ENCODE measurements around the gene UCK2.

Gene UCK2

GRCh38 chr1:165842023-165842670 lies 14.7 kb downstream of the UCK2 start:
- peak overlapping the region; percentile 7 for H3K4me2 ChIP-seq (ENCODE audit: low read length)
- no peaks in the 10 kb centered on the region for H3K9me3 ChIP-seq (ENCODE audit: control insufficient read depth, insufficient read depth, low read length)
- peaks cover 18% of the 10 kb centered on the region for H3K4me1 ChIP-seq (ENCODE audit: control insufficient read depth, low read length)
- peaks cover 54% of the 10 kb centered on the region for H4K20me1 ChIP-seq (ENCODE audit: control insufficient read depth, insufficient read depth, low read depth, low read length)
- no peak overlapping the region for H3K27ac ChIP-seq (ENCODE audit: low read depth, low read length)
- no peaks in the 10 kb centered on the region for H3K27me3 ChIP-seq (ENCODE audit: control insufficient read depth, low read length)
- H3K4me3 ChIP-seq (ENCODE audit: low read length), result no peak overlapping the region
- H3K79me2 ChIP-seq (ENCODE audit: control insufficient read depth, low read length), result peaks cover 98% of the 10 kb centered on the region
- TF ChIP-seq CTCF (IDR thresholded peaks at IDR 0.05; ENCODE audit: low read depth, low read length, poor library complexity, severe bottlenecking) (no peak), EZH2phosphoT487 (IDR thresholded peaks at IDR 0.05; ENCODE audit: borderline replicate concordance, low read length) (no peak)
- H3F3A ChIP-seq (ENCODE audit: control insufficient read depth, insufficient read depth), result no peaks in the 10 kb centered on the region
- H3K9me2 ChIP-seq (replicated peaks; ENCODE audit: control insufficient read depth, low read length), result no peaks in the 10 kb centered on the region
- H3K36me3 ChIP-seq (ENCODE audit: control insufficient read depth, low read length), result peaks cover 3% of the 10 kb centered on the region

GRCh38 chr1:165842671-165843129 lies 15.3 kb downstream of the UCK2 start:
- H3K4me2 ChIP-seq (ENCODE audit: low read length), result peak overlapping the region; percentile 7
- no peaks in the 10 kb centered on the region for H3K9me2 ChIP-seq (replicated peaks; ENCODE audit: control insufficient read depth, low read length)
- H3K27me3 ChIP-seq (ENCODE audit: control insufficient read depth, low read length), result no peaks in the 10 kb centered on the region
- no peak overlapping the region for H3K27ac ChIP-seq (ENCODE audit: low read depth, low read length)
- no peaks in the 10 kb centered on the region for H3F3A ChIP-seq (ENCODE audit: control insufficient read depth, insufficient read depth)
- H3K36me3 ChIP-seq (ENCODE audit: control insufficient read depth, low read length), result no peaks in the 10 kb centered on the region
- peaks cover 18% of the 10 kb centered on the region for H3K4me1 ChIP-seq (ENCODE audit: control insufficient read depth, low read length)
- no peak for TF ChIP-seq EZH2phosphoT487 (IDR thresholded peaks at IDR 0.05; ENCODE audit: borderline replicate concordance, low read length)
- TF ChIP-seq CTCF (IDR thresholded peaks at IDR 0.05; ENCODE audit: low read depth, low read length, poor library complexity, severe bottlenecking), result no peak
- no peak overlapping the region for H3K4me3 ChIP-seq (ENCODE audit: low read length)
- H4K20me1 ChIP-seq (ENCODE audit: control insufficient read depth, insufficient read depth, low read depth, low read length), result peaks cover 49% of the 10 kb centered on the region
- H3K9me3 ChIP-seq (ENCODE audit: control insufficient read depth, insufficient read depth, low read length), result no peaks in the 10 kb centered on the region
- H3K79me2 ChIP-seq (ENCODE audit: control insufficient read depth, low read length), result peaks cover 98% of the 10 kb centered on the region

GRCh38 chr1:165843304-165843703 lies 15.9 kb downstream of the UCK2 start:
- Histone ChIP-seq H3K27me3 (ENCODE audit: control insufficient read depth, low read length) (no peaks in the 10 kb centered on the region), H3K4me2 (ENCODE audit: low read length) (no peak overlapping the region), H3K27ac (ENCODE audit: low read depth, low read length) (no peak overlapping the region), H3K4me3 (ENCODE audit: low read length) (no peak overlapping the region), H3K79me2 (ENCODE audit: control insufficient read depth, low read length) (peaks cover 98% of the 10 kb centered on the region), H3F3A (ENCODE audit: control insufficient read depth, insufficient read depth) (no peaks in the 10 kb centered on the region), H3K4me1 (ENCODE audit: control insufficient read depth, low read length) (peaks cover 18% of the 10 kb centered on the region), H3K9me2 (replicated peaks; ENCODE audit: control insufficient read depth, low read length) (no peaks in the 10 kb centered on the region), H3K9me3 (ENCODE audit: control insufficient read depth, insufficient read depth, low read length) (no peaks in the 10 kb centered on the region), H4K20me1 (ENCODE audit: control insufficient read depth, insufficient read depth, low read depth, low read length) (peaks cover 47% of the 10 kb centered on the region), H3K36me3 (ENCODE audit: control insufficient read depth, low read length) (no peaks in the 10 kb centered on the region)
- TF ChIP-seq CTCF (IDR thresholded peaks at IDR 0.05; ENCODE audit: low read depth, low read length, poor library complexity, severe bottlenecking), result no peak
- TF ChIP-seq EZH2phosphoT487 (IDR thresholded peaks at IDR 0.05; ENCODE audit: borderline replicate concordance, low read length), result no peak
